PFSK-1 (cell line): ENCODE results near the gene DHRS12.

ENCODE experiments used
- FOXP2 ChIP-seq: optimal IDR thresholded peaks from 2 replicates; pipeline ENCODE3; 2011; ENCODE audit warnings: borderline replicate concordance, control low read depth, inconsistent platforms; ENCODE audit not compliant: insufficient read depth; ENCODE audit errors: extremely low read length, extremely low read depth
- POLR2AphosphoS5 ChIP-seq: IDR thresholded peaks from 2 replicates; pipeline ENCODE4 v1.6.1; 2012; ENCODE audit warnings: low read depth, mild to moderate bottlenecking, control low read depth, low read length, moderate library complexity
- REST ChIP-seq, 2 experiments: IDR thresholded peaks; 2 replicates each; pipeline versions ENCODE4 v1.6.1 to v1.8.0; 2011 to 2012; ENCODE audit warnings: low read depth in 2 of 2, low read length in 2 of 2, control low read depth in 1 of 2, inconsistent platforms in 1 of 2, mild to moderate bottlenecking in 1 of 2, moderate library complexity in 1 of 2; ENCODE audit not compliant: insufficient read depth in 1 of 2
- SIN3A ChIP-seq: IDR thresholded peaks from 2 replicates; pipeline ENCODE4 v1.6.1; 2012; ENCODE audit warnings: mild to moderate bottlenecking, low read length, moderate library complexity, borderline replicate concordance; ENCODE audit not compliant: insufficient read depth
- TAF1 ChIP-seq: IDR thresholded peaks from 2 replicates; pipeline ENCODE4 v1.6.1; 2012; ENCODE audit warnings: low read length, control low read depth, borderline replicate concordance; ENCODE audit not compliant: insufficient read depth

Gene DHRS12

GRCh38 chr13:51814825-51815650 is 11.1 kb upstream of the DHRS12 start:
- no peak for TF ChIP-seq REST (IDR thresholded peaks at IDR 0.05; ENCODE audit: insufficient read depth in 1 of 2, low read depth in 2 of 2, low read length in 2 of 2)
- TF ChIP-seq TAF1 = no peak
- no peak for TF ChIP-seq SIN3A
- no peak for TF ChIP-seq FOXP2
- no peak for TF ChIP-seq POLR2AphosphoS5

GRCh38 chr13:51814071-51814470 is 10.1 kb upstream of the DHRS12 start:
- TF ChIP-seq SIN3A = no peak

- TF ChIP-seq POLR2AphosphoS5 (no peak), REST (IDR thresholded peaks at IDR 0.05; ENCODE audit: insufficient read depth in 1 of 2, low read depth in 2 of 2, low read length in 2 of 2) (no peak), FOXP2 (no peak), SIN3A (no peak), TAF1 (no peak)
These were observed 8.0 kb upstream of the DHRS12 start for GRCh38 chr13:51811920-51812451.

- TF ChIP-seq POLR2AphosphoS5 = no peak
- no peak for TF ChIP-seq FOXP2
- TF ChIP-seq REST (IDR thresholded peaks at IDR 0.05; ENCODE audit: insufficient read depth in 1 of 2, low read depth in 2 of 2, low read length in 2 of 2) = no peak
- TF ChIP-seq SIN3A = no peak
- no peak for TF ChIP-seq TAF1
These were observed 7.1 kb upstream of the DHRS12 start for GRCh38 chr13:51811046-51811445.

- TF ChIP-seq TAF1 (no peak), FOXP2 (no peak), REST (IDR thresholded peaks at IDR 0.05; ENCODE audit: insufficient read depth in 1 of 2, low read depth in 2 of 2, low read length in 2 of 2) (no peak), SIN3A (no peak), POLR2AphosphoS5 (no peak)
These were observed 4.8 kb upstream of the DHRS12 start for GRCh38 chr13:51808811-51809210.
